ENCODE results near the gene ATP13A5.

Gene ATP13A5

DNA sequence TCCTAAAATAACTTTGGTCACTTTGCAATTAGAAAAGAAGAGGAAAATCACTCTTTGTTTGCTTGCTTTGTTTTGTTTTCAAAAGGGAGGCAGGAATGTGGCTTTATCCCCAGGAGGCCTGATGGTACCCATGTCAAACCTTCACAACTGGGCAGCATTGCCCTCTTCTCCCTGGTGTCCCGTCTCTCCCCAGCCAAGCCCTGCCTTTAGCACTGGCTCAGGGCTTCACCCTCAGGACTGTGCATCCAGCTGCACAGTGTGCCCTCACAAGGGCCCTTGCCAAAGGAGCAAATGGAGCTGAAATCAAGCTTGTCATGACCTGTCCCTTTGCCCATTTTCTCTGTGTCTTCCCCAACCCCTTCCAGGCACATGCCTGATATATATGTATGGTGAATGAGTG, 29.1 kb upstream of the ATP13A5 start:
- H3K9me2 ChIP-seq (replicated peaks; ENCODE audit: control insufficient read depth, low read length): no peaks in the 10 kb centered on the region
- H4K20me1 ChIP-seq (ENCODE audit: control insufficient read depth, insufficient read depth, low read depth, low read length): no peaks in the 10 kb centered on the region
- no peaks in the 10 kb centered on the region for H3K36me3 ChIP-seq (ENCODE audit: control insufficient read depth, low read length)
- H3K4me3 ChIP-seq (ENCODE audit: low read length): no peak overlapping the region
- H3K4me2 ChIP-seq (ENCODE audit: low read length): no peak overlapping the region
- H3K27ac ChIP-seq (ENCODE audit: low read depth, low read length): no peak overlapping the region
- no peaks in the 10 kb centered on the region for H3K27me3 ChIP-seq (ENCODE audit: control insufficient read depth, low read length)
- no peaks in the 10 kb centered on the region for H3K4me1 ChIP-seq (ENCODE audit: control insufficient read depth, low read length)
- no peaks in the 10 kb centered on the region for H3K79me2 ChIP-seq (ENCODE audit: control insufficient read depth, low read length)
- no peaks in the 10 kb centered on the region for H3F3A ChIP-seq (ENCODE audit: control insufficient read depth, insufficient read depth)
- H3K9me3 ChIP-seq (ENCODE audit: control insufficient read depth, insufficient read depth, low read length): no peaks in the 10 kb centered on the region
- TF ChIP-seq, protein P1, sequence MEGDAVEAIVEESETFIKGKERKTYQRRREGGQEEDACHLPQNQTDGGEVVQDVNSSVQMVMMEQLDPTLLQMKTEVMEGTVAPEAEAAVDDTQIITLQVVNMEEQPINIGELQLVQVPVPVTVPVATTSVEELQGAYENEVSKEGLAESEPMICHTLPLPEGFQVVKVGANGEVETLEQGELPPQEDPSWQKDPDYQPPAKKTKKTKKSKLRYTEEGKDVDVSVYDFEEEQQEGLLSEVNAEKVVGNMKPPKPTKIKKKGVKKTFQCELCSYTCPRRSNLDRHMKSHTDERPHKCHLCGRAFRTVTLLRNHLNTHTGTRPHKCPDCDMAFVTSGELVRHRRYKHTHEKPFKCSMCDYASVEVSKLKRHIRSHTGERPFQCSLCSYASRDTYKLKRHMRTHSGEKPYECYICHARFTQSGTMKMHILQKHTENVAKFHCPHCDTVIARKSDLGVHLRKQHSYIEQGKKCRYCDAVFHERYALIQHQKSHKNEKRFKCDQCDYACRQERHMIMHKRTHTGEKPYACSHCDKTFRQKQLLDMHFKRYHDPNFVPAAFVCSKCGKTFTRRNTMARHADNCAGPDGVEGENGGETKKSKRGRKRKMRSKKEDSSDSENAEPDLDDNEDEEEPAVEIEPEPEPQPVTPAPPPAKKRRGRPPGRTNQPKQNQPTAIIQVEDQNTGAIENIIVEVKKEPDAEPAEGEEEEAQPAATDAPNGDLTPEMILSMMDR (IDR thresholded peaks at IDR 0.05; ENCODE audit: low read depth, low read length, poor library complexity, severe bottlenecking): no peak
- no peak for TF ChIP-seq EZH2phosphoT487 (IDR thresholded peaks at IDR 0.05; ENCODE audit: borderline replicate concordance, low read length)

DNA sequence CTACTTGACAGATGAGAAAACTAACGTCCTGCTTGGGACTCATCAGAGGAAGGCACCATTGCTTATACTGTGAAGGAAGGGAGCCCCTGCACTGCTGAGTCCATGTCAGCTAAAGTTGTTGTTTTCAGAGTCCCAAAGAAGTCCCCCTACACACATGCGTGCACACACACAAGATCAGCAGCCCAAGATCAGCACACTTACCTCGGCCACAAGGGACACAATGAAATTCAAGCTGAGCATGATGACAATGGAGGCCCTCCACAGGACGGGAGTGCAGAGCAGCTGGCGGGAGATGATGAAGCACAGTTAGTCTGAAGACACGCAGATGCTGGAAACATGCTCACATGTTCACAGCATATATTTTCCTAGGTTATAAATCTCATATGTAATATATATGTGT, 28.6 kb upstream of the ATP13A5 start:
- Histone ChIP-seq H3K4me3 (ENCODE audit: low read length) (no peak overlapping the region), H3K79me2 (ENCODE audit: control insufficient read depth, low read length) (no peaks in the 10 kb centered on the region), H3K4me1 (ENCODE audit: control insufficient read depth, low read length) (no peaks in the 10 kb centered on the region), H4K20me1 (ENCODE audit: control insufficient read depth, insufficient read depth, low read depth, low read length) (no peaks in the 10 kb centered on the region), H3K9me3 (ENCODE audit: control insufficient read depth, insufficient read depth, low read length) (no peaks in the 10 kb centered on the region), H3F3A (ENCODE audit: control insufficient read depth, insufficient read depth) (no peaks in the 10 kb centered on the region), H3K36me3 (ENCODE audit: control insufficient read depth, low read length) (no peaks in the 10 kb centered on the region), H3K9me2 (replicated peaks; ENCODE audit: control insufficient read depth, low read length) (no peaks in the 10 kb centered on the region), H3K27me3 (ENCODE audit: control insufficient read depth, low read length) (no peaks in the 10 kb centered on the region), H3K27ac (ENCODE audit: low read depth, low read length) (no peak overlapping the region), H3K4me2 (ENCODE audit: low read length) (no peak overlapping the region)
- TF ChIP-seq EZH2phosphoT487 (IDR thresholded peaks at IDR 0.05; ENCODE audit: borderline replicate concordance, low read length): no peak
- TF ChIP-seq, protein P1 (IDR thresholded peaks at IDR 0.05; ENCODE audit: low read depth, low read length, poor library complexity, severe bottlenecking): no peak

- H3K27ac ChIP-seq (ENCODE audit: low read depth, low read length): no peak overlapping the region
- H3K36me3 ChIP-seq (ENCODE audit: control insufficient read depth, low read length): no peaks in the 10 kb centered on the region
- no peak for TF ChIP-seq EZH2phosphoT487 (IDR thresholded peaks at IDR 0.05; ENCODE audit: borderline replicate concordance, low read length)
- TF ChIP-seq, protein P1 (IDR thresholded peaks at IDR 0.05; ENCODE audit: low read depth, low read length, poor library complexity, severe bottlenecking): no peak
- H3K79me2 ChIP-seq (ENCODE audit: control insufficient read depth, low read length): no peaks in the 10 kb centered on the region
- no peaks in the 10 kb centered on the region for H3K4me1 ChIP-seq (ENCODE audit: control insufficient read depth, low read length)
- H3F3A ChIP-seq (ENCODE audit: control insufficient read depth, insufficient read depth): no peaks in the 10 kb centered on the region
- no peaks in the 10 kb centered on the region for H3K9me3 ChIP-seq (ENCODE audit: control insufficient read depth, insufficient read depth, low read length)
- no peaks in the 10 kb centered on the region for H3K27me3 ChIP-seq (ENCODE audit: control insufficient read depth, low read length)
- H3K9me2 ChIP-seq (replicated peaks; ENCODE audit: control insufficient read depth, low read length): no peaks in the 10 kb centered on the region
- no peaks in the 10 kb centered on the region for H4K20me1 ChIP-seq (ENCODE audit: control insufficient read depth, insufficient read depth, low read depth, low read length)
- no peak overlapping the region for H3K4me3 ChIP-seq (ENCODE audit: low read length)
- H3K4me2 ChIP-seq (ENCODE audit: low read length): no peak overlapping the region
Measured at GRCh38 chr3:193403307-193403706, 24.8 kb upstream of the ATP13A5 start.

DNA sequence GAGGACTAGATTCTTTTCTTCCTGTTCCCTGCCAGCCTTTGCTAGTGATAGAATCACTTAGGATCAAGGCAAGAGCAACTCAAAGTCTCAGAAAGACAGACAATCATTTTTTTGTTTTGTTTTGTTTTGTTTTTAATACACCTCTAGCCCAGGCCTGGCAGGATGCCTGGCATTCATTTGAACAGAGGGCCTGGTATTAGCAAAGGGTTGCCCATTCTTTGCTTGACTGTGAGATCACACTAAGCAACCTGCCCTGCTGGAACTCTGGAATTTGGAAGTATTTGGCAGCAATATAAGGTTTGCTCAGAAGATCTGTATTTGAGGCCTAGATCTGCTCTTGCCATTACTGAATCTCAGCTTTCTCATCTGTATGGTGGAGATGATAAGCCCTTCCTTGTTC, 21.8 kb upstream of the ATP13A5 start:
- TF ChIP-seq, protein P1 (IDR thresholded peaks at IDR 0.05; ENCODE audit: low read depth, low read length, poor library complexity, severe bottlenecking): no peak
- no peak for TF ChIP-seq EZH2phosphoT487 (IDR thresholded peaks at IDR 0.05; ENCODE audit: borderline replicate concordance, low read length)
- Histone ChIP-seq H3K27me3 (ENCODE audit: control insufficient read depth, low read length) (no peaks in the 10 kb centered on the region), H3K4me1 (ENCODE audit: control insufficient read depth, low read length) (no peaks in the 10 kb centered on the region), H3F3A (ENCODE audit: control insufficient read depth, insufficient read depth) (no peaks in the 10 kb centered on the region), H3K4me3 (ENCODE audit: low read length) (no peak overlapping the region), H3K27ac (ENCODE audit: low read depth, low read length) (no peak overlapping the region), H3K79me2 (ENCODE audit: control insufficient read depth, low read length) (no peaks in the 10 kb centered on the region), H3K9me3 (ENCODE audit: control insufficient read depth, insufficient read depth, low read length) (no peaks in the 10 kb centered on the region), H4K20me1 (ENCODE audit: control insufficient read depth, insufficient read depth, low read depth, low read length) (no peaks in the 10 kb centered on the region), H3K9me2 (replicated peaks; ENCODE audit: control insufficient read depth, low read length) (no peaks in the 10 kb centered on the region), H3K4me2 (ENCODE audit: low read length) (no peak overlapping the region), H3K36me3 (ENCODE audit: control insufficient read depth, low read length) (no peaks in the 10 kb centered on the region)

All from DOHH2 (cell line).